ENCODE data around the gene ATG16L1. TPM values are rescaled to one million over a fixed set of nuclear protein-coding genes. Genes with fewer than 3 reads are reported as not detected.

The ATG16L1 gene
- total RNA-seq, 2 experiments from 2014 or later, result 31.8 to 44.9 TPM

- ChIA-PET POLR2A (no interaction called here), CTCF (ENCODE audit: unreplicated experiment) (interaction anchor here (0.5 kb wide), 1 partner anchor 40 kb away, joined by 4 read pairs; no protein-coding TSS in a partner anchor)
- Histone ChIP-seq H3K9me3 (ENCODE audit: low read length) (no peaks in the 10 kb centered on the region), H3K4me2 (ENCODE audit: low read length) (no peak overlapping the region), H4K20me1 (ENCODE audit: insufficient read depth, low read length) (no peaks in the 10 kb centered on the region), H3K36me3 (ENCODE audit: insufficient read depth, low read length) (no peaks in the 10 kb centered on the region), H3K4me1 (ENCODE audit: insufficient read depth, low read length, poor library complexity, severe bottlenecking) (peaks cover 10% of the 10 kb centered on the region), H3K79me2 (ENCODE audit: insufficient read depth, low read depth, low read length) (no peaks in the 10 kb centered on the region), H2AFZ (ENCODE audit: low read length) (no peak overlapping the region), H3K9me2 (ENCODE audit: insufficient read depth, low read length) (no peaks in the 10 kb centered on the region), H3K4me3 (ENCODE audit: low read depth, low read length, poor library complexity, severe bottlenecking) (no peak overlapping the region), H3K27ac (ENCODE audit: low read depth, low read length, poor library complexity, severe bottlenecking) (no peak overlapping the region)
- no peak for DNase-seq (ENCODE audit: low spot score)
- TF ChIP-seq CTCF (conservative IDR thresholded peaks at IDR 0.05; ENCODE audit: low read length), result no peak
- no peak for TF ChIP-seq EZH2phosphoT487 (IDR thresholded peaks at IDR 0.05; ENCODE audit: borderline replicate concordance, low read depth, low read length)
- intact Hi-C loops (cut with micrococcal nuclease; ENCODE audit: unreplicated experiment), result no loop called here
- no TSS peak for BruUV-seq (replicated peaks)
Measured at GRCh38 chr2:233213975-233214374, 37.5 kb upstream of the ATG16L1 start.

- Histone ChIP-seq H4K20me1 (ENCODE audit: insufficient read depth, low read length) (no peaks in the 10 kb centered on the region), H3K79me2 (ENCODE audit: insufficient read depth, low read depth, low read length) (no peaks in the 10 kb centered on the region), H3K27ac (ENCODE audit: low read depth, low read length, poor library complexity, severe bottlenecking) (no peak overlapping the region), H3K4me3 (ENCODE audit: low read depth, low read length, poor library complexity, severe bottlenecking) (no peak overlapping the region), H3K4me1 (ENCODE audit: insufficient read depth, low read length, poor library complexity, severe bottlenecking) (peaks cover 22% of the 10 kb centered on the region), H2AFZ (ENCODE audit: low read length) (no peak overlapping the region), H3K4me2 (ENCODE audit: low read length) (no peak overlapping the region), H3K9me2 (ENCODE audit: insufficient read depth, low read length) (no peaks in the 10 kb centered on the region), H3K9me3 (ENCODE audit: low read length) (no peaks in the 10 kb centered on the region), H3K36me3 (ENCODE audit: insufficient read depth, low read length) (no peaks in the 10 kb centered on the region)
- POLR2A ChIA-PET, result interaction anchor here (0.6 to 0.7 kb wide), 2 partner anchors 17 to 44 kb away, joined by 3 to 4 read pairs; no protein-coding TSS in a partner anchor
- CTCF ChIA-PET (ENCODE audit: unreplicated experiment), result no interaction called here
- intact Hi-C loops (cut with micrococcal nuclease; ENCODE audit: unreplicated experiment), result no loop called here
- no peak for TF ChIP-seq EZH2phosphoT487 (IDR thresholded peaks at IDR 0.05; ENCODE audit: borderline replicate concordance, low read depth, low read length)
- no TSS peak for BruUV-seq (replicated peaks)
- no peak for DNase-seq (ENCODE audit: low spot score)
Measured at GRCh38 chr2:233217892-233218377, 33.5 kb upstream of the ATG16L1 start.

- ChIA-PET CTCF (ENCODE audit: unreplicated experiment) (no interaction called here), POLR2A (interaction anchor here (0.6 kb wide), 1 partner anchor 883 kb away, joined by 3 read pairs; no protein-coding TSS in a partner anchor)
- DNase-seq (ENCODE audit: low spot score), result no peak
- no peaks in the 10 kb centered on the region for H3K36me3 ChIP-seq (ENCODE audit: insufficient read depth, low read length)
- no TSS peak for BruUV-seq (replicated peaks)
- H3K79me2 ChIP-seq (ENCODE audit: insufficient read depth, low read depth, low read length), result no peaks in the 10 kb centered on the region
- H3K4me2 ChIP-seq (ENCODE audit: low read length), result no peak overlapping the region
- peaks cover 31% of the 10 kb centered on the region for H3K4me1 ChIP-seq (ENCODE audit: insufficient read depth, low read length, poor library complexity, severe bottlenecking)
- H3K9me3 ChIP-seq (ENCODE audit: low read length), result no peaks in the 10 kb centered on the region
- H3K27ac ChIP-seq (ENCODE audit: low read depth, low read length, poor library complexity, severe bottlenecking), result no peak overlapping the region
- no peaks in the 10 kb centered on the region for H3K9me2 ChIP-seq (ENCODE audit: insufficient read depth, low read length)
- no peak overlapping the region for H2AFZ ChIP-seq (ENCODE audit: low read length)
- no peak overlapping the region for H3K4me3 ChIP-seq (ENCODE audit: low read depth, low read length, poor library complexity, severe bottlenecking)
- TF ChIP-seq CTCF (conservative IDR thresholded peaks at IDR 0.05; ENCODE audit: low read length) (no peak), EZH2phosphoT487 (IDR thresholded peaks at IDR 0.05; ENCODE audit: borderline replicate concordance, low read depth, low read length) (no peak)
- no peaks in the 10 kb centered on the region for H4K20me1 ChIP-seq (ENCODE audit: insufficient read depth, low read length)
- intact Hi-C loops (cut with micrococcal nuclease; ENCODE audit: unreplicated experiment), result no loop called here
Measured at GRCh38 chr2:233218836-233219235, 32.6 kb upstream of the ATG16L1 start.
